CD4-positive, CD25-positive, alpha-beta regulatory T cell (primary cell): ENCODE data around the gene DCAF11. TPM values are rescaled to one million over a fixed set of nuclear protein-coding genes. Genes with fewer than 3 reads are reported as not detected.
A peak's percentile ranks its signal among the peaks of the same experiment; 100 is the strongest.

Source experiments
- ATAC-seq, 2 donors: fragments of 150-1000 bp; cut with Tn5 transposase; one replicate each; pipeline ENCODE4 v1.10.0; 2021; ENCODE audit warnings: low read depth in 2 of 2, moderate number of reproducible peaks in 2 of 2, moderate library complexity in 1 of 2
- DNase-seq, 3 donors: peaks; one replicate each; pipeline versions ENCODE4 v3.0.0 to v3.0.0-alpha.2; 2012 to 2022; ENCODE audit warnings: mixed read lengths in 1 of 3
- H3K27ac ChIP-seq: one replicate; pipeline ENCODE4 v1.7.0; 2013; ENCODE audit warnings: mild to moderate bottlenecking, low read length; ENCODE audit not compliant: insufficient read depth, poor library complexity, severe bottlenecking
- H3K27me3 ChIP-seq: one replicate; pipeline ENCODE4 v1.7.0; 2013; ENCODE audit warnings: low read length; ENCODE audit not compliant: control insufficient read depth, insufficient read depth
- H3K36me3 ChIP-seq: one replicate; pipeline ENCODE4 v1.7.0; 2013; ENCODE audit warnings: mild to moderate bottlenecking, low read length, moderate library complexity; ENCODE audit not compliant: control insufficient read depth, insufficient read depth
- H3K4me1 ChIP-seq: 2 replicates; pipeline ENCODE4 v1.7.0; 2013; ENCODE audit warnings: mild to moderate bottlenecking, low read length; ENCODE audit not compliant: insufficient read depth, control insufficient read depth, poor library complexity, severe bottlenecking
- H3K4me3 ChIP-seq: one replicate; pipeline ENCODE4 v1.7.0; 2013; ENCODE audit warnings: low read depth, mild to moderate bottlenecking, low read length, moderate library complexity
- H3K9me3 ChIP-seq, 2 experiments: 1 replicate in 1 of 2; 2 replicates in 1 of 2; pipeline ENCODE4 v1.7.0; 2013; ENCODE audit warnings: low read length in 2 of 2, mild to moderate bottlenecking in 1 of 2, moderate library complexity in 1 of 2; ENCODE audit not compliant: control insufficient read depth in 2 of 2
- H3K27ac Mint-ChIP-seq, 3 donors: one replicate each; pipeline ENCODE4 v1.8.0; 2020 to 2022; ENCODE audit warnings: mild to moderate bottlenecking in 3 of 3, mixed read lengths in 3 of 3, moderate library complexity in 2 of 3
- H3K27me3 Mint-ChIP-seq: one replicate; pipeline ENCODE4 v1.8.0; 2022; ENCODE audit warnings: mild to moderate bottlenecking, mixed read lengths
- H3K36me3 Mint-ChIP-seq: one replicate; pipeline ENCODE4 v1.8.0; 2020; ENCODE audit warnings: mixed read lengths
- H3K4me1 Mint-ChIP-seq, 4 donors: one replicate each; pipeline ENCODE4 v1.8.0; 2020 to 2022; ENCODE audit warnings: mixed read lengths in 4 of 4, mild to moderate bottlenecking in 1 of 4
- H3K4me3 Mint-ChIP-seq, 4 donors: one replicate each; pipeline ENCODE4 v1.8.0; 2020 to 2022; ENCODE audit warnings: mild to moderate bottlenecking in 4 of 4, mixed read lengths in 4 of 4, moderate library complexity in 3 of 4
- H3K9me3 Mint-ChIP-seq, 7 donors: one replicate each; pipeline ENCODE4 v1.8.0; 2020 to 2022; ENCODE audit warnings: mixed read lengths in 7 of 7, mild to moderate bottlenecking in 3 of 7, moderate library complexity in 2 of 7
- polyA plus RNA-seq, 4 donors: library from polyadenylated mRNA; unstranded; fragments of 300-500 nt; fragmentation: Illumina TruSeq; gene quantifications; one replicate each; pipeline ENCODE4 v1.2.3, GENCODE V29; 2021
- total RNA-seq: library from RNA; stranded (reverse); gene quantifications from one replicate; pipeline ENCODE4 v1.2.3, GENCODE V29; 2022

DCAF11 gene
- total and polyA plus RNA-seq, 5 donors from 2014 or later = 73.4 to 97.8 (median 84.8) TPM

GRCh38 chr14:24144451-24144850, 29.9 kb downstream of the DCAF11 start:
- H3K9me3 ChIP-seq = no peaks in the 10 kb centered on the region
- H3K36me3 ChIP-seq = peaks cover 17% of the 10 kb centered on the region
- H3K4me3 ChIP-seq = peak overlapping the region; percentile 13
- DNase-seq (no peak), ATAC-seq (no peak)
- no peaks in the 10 kb centered on the region for H3K27me3 ChIP-seq
- H3K27me3 Mint-ChIP-seq = no peaks in the 10 kb centered on the region
- peak overlapping the region in 2 of 3 donors; percentile 50 to 79 for H3K27ac Mint-ChIP-seq
- peaks cover 6 to 76% (median 42%) of the 10 kb centered on the region in 4 donors for H3K4me1 Mint-ChIP-seq
- H3K4me1 ChIP-seq = peaks cover 59% of the 10 kb centered on the region
- H3K36me3 Mint-ChIP-seq = peaks cover 8% of the 10 kb centered on the region
- H3K9me3 Mint-ChIP-seq = no peaks in the 10 kb centered on the region
- H3K27ac ChIP-seq = no peak overlapping the region
- peak overlapping the region; percentile 57 to 77 (median 66) for H3K4me3 Mint-ChIP-seq

GRCh38 chr14:24145219-24145618, 30.6 kb downstream of the DCAF11 start:
- Mint-ChIP-seq H3K27ac (peak overlapping the region; percentile 55 to 98 (median 90)), H3K9me3 (no peaks in the 10 kb centered on the region), H3K27me3 (no peaks in the 10 kb centered on the region), H3K4me1 (peaks cover 0 to 76% (median 40%) of the 10 kb centered on the region in 4 donors), H3K36me3 (peaks cover 8% of the 10 kb centered on the region), H3K4me3 (peak overlapping the region; percentile 98 to 100 (median 100))
- Histone ChIP-seq H3K4me3 (peak overlapping the region; percentile 96), H3K27ac (peak overlapping the region; percentile 92), H3K36me3 (peaks cover 24% of the 10 kb centered on the region), H3K27me3 (no peaks in the 10 kb centered on the region), H3K9me3 (no peaks in the 10 kb centered on the region), H3K4me1 (peaks cover 59% of the 10 kb centered on the region)
- DNase-seq (no peak), ATAC-seq (no peak)

GRCh38 chr14:24145690-24146452, 31.3 kb downstream of the DCAF11 start:
- Histone ChIP-seq H3K9me3 (no peaks in the 10 kb centered on the region), H3K4me1 (peaks cover 55% of the 10 kb centered on the region), H3K4me3 (peak overlapping the region; percentile 96), H3K36me3 (peaks cover 31% of the 10 kb centered on the region), H3K27ac (peak overlapping the region; percentile 92), H3K27me3 (no peaks in the 10 kb centered on the region)
- peak in 1 of 3 donors; percentile 43 for DNase-seq
- no peaks in the 10 kb centered on the region for H3K27me3 Mint-ChIP-seq
- H3K36me3 Mint-ChIP-seq = peaks cover 12% of the 10 kb centered on the region
- H3K4me1 Mint-ChIP-seq = peaks cover 0 to 77% (median 45%) of the 10 kb centered on the region in 4 donors
- H3K9me3 Mint-ChIP-seq = no peaks in the 10 kb centered on the region
- H3K27ac Mint-ChIP-seq = peak overlapping the region; percentile 92 to 98 (median 97)
- no peak for ATAC-seq
- H3K4me3 Mint-ChIP-seq = peak overlapping the region; percentile 98 to 100 (median 100)

DNA sequence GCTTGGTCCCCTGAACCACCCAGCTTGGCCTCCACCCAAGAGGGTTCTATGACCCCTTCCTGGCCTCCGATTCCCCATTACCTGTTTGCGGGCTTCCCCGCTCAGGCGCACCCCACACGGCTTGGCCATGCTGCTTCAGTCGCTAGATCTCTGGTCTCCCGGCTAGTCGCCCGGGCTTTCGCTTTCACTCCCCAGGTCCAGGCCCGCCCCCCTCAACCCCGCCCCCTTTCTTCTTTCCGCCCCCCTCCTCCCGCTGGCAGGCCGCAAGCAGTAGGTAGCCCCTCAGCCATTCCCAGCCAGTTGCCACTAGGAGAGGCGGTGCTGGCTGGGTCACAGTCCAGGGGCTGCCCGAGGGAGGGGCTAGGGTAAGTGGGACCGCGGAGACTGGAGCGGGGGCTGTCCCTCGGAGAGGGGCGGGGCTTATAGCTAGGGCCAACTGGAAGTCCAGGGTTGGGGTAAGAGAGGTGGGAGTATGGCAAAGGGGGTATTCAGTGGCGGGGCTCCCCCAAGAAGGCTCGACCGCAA, 31.9 kb downstream of the DCAF11 start, which contains the start of gene PSME2:
Gene PSME2 (minus strand): TSS at position 158 of the 525 bp plus-strand sequence. CDS start 29 bp downstream, at position 129.
- no peaks in the 10 kb centered on the region for H3K27me3 ChIP-seq
- peak within 1 kb of the TSS; percentile 96 for H3K4me3 ChIP-seq
- H3K27ac ChIP-seq = peak within 1 kb of the TSS; percentile 92
- H3K4me1 ChIP-seq = peaks cover 54% of the 10 kb centered on the region
- Mint-ChIP-seq H3K27ac (peak within 1 kb of the TSS; percentile 92 to 98 (median 97)), H3K9me3 (no peaks in the 10 kb centered on the region), H3K27me3 (no peaks in the 10 kb centered on the region), H3K4me3 (peak within 1 kb of the TSS; percentile 98 to 100 (median 100)), H3K36me3 (peaks cover 12% of the 10 kb centered on the region), H3K4me1 (peaks cover 0 to 78% (median 45%) of the 10 kb centered on the region in 4 donors)
- peaks cover 37% of the 10 kb centered on the region for H3K36me3 ChIP-seq
- ATAC-seq (peak; percentile 43 to 48), DNase-seq (peak; percentile 83 to 91 (median 88))
- H3K9me3 ChIP-seq = no peaks in the 10 kb centered on the region

DNA sequence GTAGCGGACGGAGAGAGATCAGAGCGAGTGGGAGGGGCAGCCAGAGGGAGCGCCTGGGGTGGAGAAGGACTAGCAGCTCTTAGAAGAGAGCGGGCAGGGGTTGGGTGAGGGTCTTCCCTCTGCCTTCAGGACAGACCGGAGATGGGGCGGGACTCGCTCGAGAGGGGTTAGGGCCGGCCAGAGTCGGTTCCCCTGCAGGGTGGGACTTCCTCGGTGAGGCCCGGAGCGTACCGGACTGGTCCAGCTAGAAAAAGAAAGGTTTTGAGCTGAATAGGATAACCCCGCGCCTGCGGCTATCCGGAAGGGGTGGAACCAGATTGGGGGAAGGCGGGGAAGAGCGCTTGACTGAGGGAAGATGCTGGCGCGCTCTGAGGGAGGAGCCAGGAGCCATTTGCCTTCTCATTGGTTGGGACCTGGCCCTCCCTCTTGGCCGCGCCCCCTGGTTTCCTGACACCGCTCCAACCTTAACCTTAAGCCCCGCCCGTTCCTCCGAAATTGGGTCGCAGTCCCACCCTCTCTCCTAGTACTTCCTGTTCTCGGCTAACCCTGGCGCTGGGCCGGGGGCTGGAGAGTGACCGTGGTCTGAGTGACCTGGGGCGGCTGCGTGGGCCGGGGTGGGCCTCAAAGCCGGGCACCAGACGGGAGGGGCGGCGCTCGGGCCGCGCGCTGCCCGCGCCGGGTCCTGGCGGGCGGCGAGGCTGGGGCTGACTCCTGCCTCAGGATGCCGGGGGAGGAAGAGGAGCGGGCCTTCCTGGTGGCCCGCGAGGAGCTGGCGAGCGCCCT, 32.6 kb downstream of the DCAF11 start, which contains the start of gene RNF31:
Gene RNF31 (plus strand): TSS at position 521 of the 783 bp plus-strand sequence. CDS start 201 bp downstream, at position 722.
- peaks cover 49% of the 10 kb centered on the region for H3K4me1 ChIP-seq
- ATAC-seq = peak; percentile 89 to 90
- no peaks in the 10 kb centered on the region for H3K9me3 ChIP-seq
- peak; percentile 97 to 100 (median 97) for DNase-seq
- H3K27ac ChIP-seq = peak within 1 kb of the TSS; percentile 92
- H3K4me1 Mint-ChIP-seq = peaks cover 0 to 75% (median 41%) of the 10 kb centered on the region in 4 donors
- no peaks in the 10 kb centered on the region for H3K9me3 Mint-ChIP-seq
- H3K27ac Mint-ChIP-seq = peak within 1 kb of the TSS; percentile 92 to 98 (median 97)
- no peaks in the 10 kb centered on the region for H3K27me3 ChIP-seq
- H3K36me3 ChIP-seq = peaks cover 44% of the 10 kb centered on the region
- no peaks in the 10 kb centered on the region for H3K27me3 Mint-ChIP-seq
- peaks cover 15% of the 10 kb centered on the region for H3K36me3 Mint-ChIP-seq
- peak within 1 kb of the TSS; percentile 98 to 100 (median 100) for H3K4me3 Mint-ChIP-seq
- H3K4me3 ChIP-seq = peak within 1 kb of the TSS; percentile 96

DNA sequence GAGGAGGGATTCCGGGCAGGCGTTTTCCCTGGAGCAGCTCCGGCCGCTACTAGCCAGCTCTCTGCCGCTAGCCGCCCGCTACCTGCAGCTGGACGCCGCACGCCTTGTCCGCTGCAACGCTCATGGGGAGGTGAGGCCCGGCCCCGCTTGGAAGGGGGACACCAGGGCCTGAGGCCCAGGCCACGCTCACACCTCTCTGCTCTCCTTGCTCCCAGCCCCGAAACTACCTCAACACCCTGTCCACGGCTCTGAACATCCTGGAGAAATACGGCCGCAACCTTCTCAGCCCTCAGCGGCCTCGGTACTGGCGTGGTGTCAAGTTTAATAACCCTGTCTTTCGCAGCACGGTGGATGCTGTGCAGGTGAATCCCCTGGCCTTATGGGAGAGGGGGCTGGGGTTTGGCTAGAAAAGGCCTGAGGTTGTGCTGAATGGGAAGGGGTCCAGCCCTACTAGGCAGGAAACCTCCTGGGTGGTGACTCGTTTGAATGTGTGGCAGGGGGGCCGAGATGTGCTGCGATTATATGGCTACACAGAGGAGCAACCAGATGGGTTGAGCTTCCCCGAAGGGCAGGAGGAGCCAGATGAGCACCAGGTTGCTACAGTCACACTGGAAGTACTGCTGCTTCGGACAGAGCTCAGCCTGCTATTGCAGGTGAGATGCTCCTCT, 33.3 kb downstream of the DCAF11 start:
- H3K27ac Mint-ChIP-seq = peak overlapping the region; percentile 70 to 93 (median 88)

More for the DNA sequence above, 33.3 kb downstream of the DCAF11 start:
- H3K27me3 Mint-ChIP-seq = no peaks in the 10 kb centered on the region
- peaks cover 15% of the 10 kb centered on the region for H3K36me3 Mint-ChIP-seq
- H3K9me3 ChIP-seq = no peaks in the 10 kb centered on the region
- peaks cover 0 to 68% (median 41%) of the 10 kb centered on the region in 4 donors for H3K4me1 Mint-ChIP-seq
- no peaks in the 10 kb centered on the region for H3K9me3 Mint-ChIP-seq
- H3K4me3 ChIP-seq = peak overlapping the region; percentile 77
- ATAC-seq (no peak), DNase-seq (no peak)
- peak overlapping the region; percentile 92 for H3K27ac ChIP-seq
- peaks cover 46% of the 10 kb centered on the region for H3K4me1 ChIP-seq
- H3K4me3 Mint-ChIP-seq = peak overlapping the region; percentile 92 to 98 (median 95)
- H3K27me3 ChIP-seq = no peaks in the 10 kb centered on the region
- H3K36me3 ChIP-seq = peaks cover 49% of the 10 kb centered on the region
